ENCODE results near the gene EVA1A.

Gene EVA1A

DNA sequence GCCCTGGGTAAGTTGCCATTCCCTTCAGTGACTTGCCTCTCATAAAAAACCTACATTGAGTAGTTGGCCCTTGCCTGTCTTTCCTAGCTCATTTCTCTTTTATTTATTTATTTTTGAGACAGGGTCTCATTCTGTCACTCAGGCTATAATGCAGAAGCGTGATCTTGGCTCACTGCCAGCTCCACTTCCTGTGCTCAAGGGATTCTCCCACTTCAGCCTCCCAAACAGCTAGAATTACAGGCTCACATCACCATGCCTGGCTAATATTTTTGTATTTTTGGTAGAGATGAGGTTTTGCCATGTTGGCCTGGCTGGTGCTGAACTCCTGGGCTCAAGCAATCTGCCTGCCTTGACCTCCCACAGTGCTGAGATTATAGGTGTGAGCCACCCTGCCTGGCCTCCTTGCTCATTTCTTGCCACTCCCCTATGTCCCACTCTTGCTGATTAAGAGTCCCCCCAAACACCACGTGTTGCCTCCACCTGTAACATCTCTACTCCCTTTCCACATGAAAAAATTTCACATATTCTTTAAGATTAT, 12.6 kb downstream of the EVA1A start:
- Histone ChIP-seq H3K4me1 (ENCODE audit: low read depth, poor library complexity, severe bottlenecking) (no peaks in the 10 kb centered on the region), H3K79me2 (ENCODE audit: insufficient read depth, low read depth) (no peaks in the 10 kb centered on the region), H3K36me3 (ENCODE audit: insufficient read depth) (no peaks in the 10 kb centered on the region), H3K27ac (no peak overlapping the region), H3K4me3 (IDR thresholded peaks at IDR 0.05; ENCODE audit: insufficient read depth, low read depth, low read length) (no peak overlapping the region), H3K9ac (no peak overlapping the region), H2AFZ (ENCODE audit: low read depth) (no peak overlapping the region), H3K4me2 (no peak overlapping the region), H3K27me3 (ENCODE audit: insufficient read depth, low read depth) (no peaks in the 10 kb centered on the region), H4K20me1 (ENCODE audit: insufficient read depth) (no peaks in the 10 kb centered on the region)
- TF ChIP-seq, protein P1, sequence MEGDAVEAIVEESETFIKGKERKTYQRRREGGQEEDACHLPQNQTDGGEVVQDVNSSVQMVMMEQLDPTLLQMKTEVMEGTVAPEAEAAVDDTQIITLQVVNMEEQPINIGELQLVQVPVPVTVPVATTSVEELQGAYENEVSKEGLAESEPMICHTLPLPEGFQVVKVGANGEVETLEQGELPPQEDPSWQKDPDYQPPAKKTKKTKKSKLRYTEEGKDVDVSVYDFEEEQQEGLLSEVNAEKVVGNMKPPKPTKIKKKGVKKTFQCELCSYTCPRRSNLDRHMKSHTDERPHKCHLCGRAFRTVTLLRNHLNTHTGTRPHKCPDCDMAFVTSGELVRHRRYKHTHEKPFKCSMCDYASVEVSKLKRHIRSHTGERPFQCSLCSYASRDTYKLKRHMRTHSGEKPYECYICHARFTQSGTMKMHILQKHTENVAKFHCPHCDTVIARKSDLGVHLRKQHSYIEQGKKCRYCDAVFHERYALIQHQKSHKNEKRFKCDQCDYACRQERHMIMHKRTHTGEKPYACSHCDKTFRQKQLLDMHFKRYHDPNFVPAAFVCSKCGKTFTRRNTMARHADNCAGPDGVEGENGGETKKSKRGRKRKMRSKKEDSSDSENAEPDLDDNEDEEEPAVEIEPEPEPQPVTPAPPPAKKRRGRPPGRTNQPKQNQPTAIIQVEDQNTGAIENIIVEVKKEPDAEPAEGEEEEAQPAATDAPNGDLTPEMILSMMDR (conservative IDR thresholded peaks at IDR 0.05; ENCODE audit: low read depth, low read length): no peak

DNA sequence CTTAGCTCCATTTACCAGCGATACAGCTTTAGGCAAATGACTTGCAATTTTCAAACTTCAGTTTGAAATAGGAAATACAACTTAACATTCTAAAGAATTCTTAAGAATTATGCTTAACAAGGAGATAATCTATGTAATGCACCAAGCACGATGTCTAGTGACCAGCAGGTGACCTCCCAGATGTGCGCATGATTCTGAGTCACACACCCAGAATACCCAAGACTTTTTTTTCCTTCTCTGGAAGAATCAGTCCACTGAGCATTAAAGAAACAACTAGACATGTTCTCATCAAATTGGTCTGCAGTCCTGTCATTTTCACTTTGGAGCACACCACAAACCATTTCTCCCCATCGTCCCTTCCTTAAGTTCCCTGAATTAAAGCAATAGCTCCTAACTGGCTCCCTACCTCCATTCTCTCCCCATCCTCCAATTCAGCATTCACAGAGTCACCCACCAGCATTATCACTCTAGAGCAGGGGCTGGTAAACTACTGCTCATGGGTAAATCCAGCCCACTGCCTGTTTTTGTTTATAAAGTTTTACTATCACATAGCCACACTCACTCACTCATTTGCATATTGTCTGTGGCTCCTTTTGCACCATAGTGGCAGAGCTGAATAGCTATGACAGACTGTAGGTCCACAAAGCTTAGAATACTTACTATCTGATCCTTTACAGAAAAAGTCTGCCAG, 13.2 kb downstream of the EVA1A start:
- no peaks in the 10 kb centered on the region for H3K79me2 ChIP-seq (ENCODE audit: insufficient read depth, low read depth)
- no peak overlapping the region for H3K4me2 ChIP-seq
- no peaks in the 10 kb centered on the region for H3K36me3 ChIP-seq (ENCODE audit: insufficient read depth)

DNA sequence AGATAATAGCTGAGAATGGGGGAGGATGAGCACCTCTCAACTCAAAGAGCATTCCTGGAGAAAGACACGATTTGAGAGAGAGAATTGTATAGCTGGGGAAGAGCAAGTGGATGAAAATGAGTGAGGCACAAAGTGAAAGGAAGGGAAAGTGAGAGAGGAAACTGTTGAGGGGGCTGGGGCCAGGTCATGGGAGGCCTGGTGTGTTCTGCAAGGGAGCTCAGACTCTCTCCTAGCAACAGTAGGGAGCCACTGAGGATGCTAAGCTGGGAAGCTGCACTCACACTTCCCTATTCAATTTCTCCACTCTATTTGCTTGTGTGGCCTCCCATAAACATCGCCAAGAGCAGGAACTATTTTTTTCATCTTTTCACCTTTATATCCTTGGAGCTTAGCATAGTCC, 14.8 kb downstream of the EVA1A start:
- TF ChIP-seq, protein P1 (conservative IDR thresholded peaks at IDR 0.05; ENCODE audit: low read depth, low read length): no peak
- no peaks in the 10 kb centered on the region for H3K79me2 ChIP-seq (ENCODE audit: insufficient read depth, low read depth)

More for the DNA sequence above, 13.2 kb downstream of the EVA1A start:
- TF ChIP-seq, protein P1 (conservative IDR thresholded peaks at IDR 0.05; ENCODE audit: low read depth, low read length): no peak
- H4K20me1 ChIP-seq (ENCODE audit: insufficient read depth): no peaks in the 10 kb centered on the region
- H3K9ac ChIP-seq: no peak overlapping the region
- no peak overlapping the region for H3K27ac ChIP-seq
- no peaks in the 10 kb centered on the region for H3K4me1 ChIP-seq (ENCODE audit: low read depth, poor library complexity, severe bottlenecking)
- H3K27me3 ChIP-seq (ENCODE audit: insufficient read depth, low read depth): no peaks in the 10 kb centered on the region
- H3K4me3 ChIP-seq (IDR thresholded peaks at IDR 0.05; ENCODE audit: insufficient read depth, low read depth, low read length): no peak overlapping the region
- no peak overlapping the region for H2AFZ ChIP-seq (ENCODE audit: low read depth)

DNA sequence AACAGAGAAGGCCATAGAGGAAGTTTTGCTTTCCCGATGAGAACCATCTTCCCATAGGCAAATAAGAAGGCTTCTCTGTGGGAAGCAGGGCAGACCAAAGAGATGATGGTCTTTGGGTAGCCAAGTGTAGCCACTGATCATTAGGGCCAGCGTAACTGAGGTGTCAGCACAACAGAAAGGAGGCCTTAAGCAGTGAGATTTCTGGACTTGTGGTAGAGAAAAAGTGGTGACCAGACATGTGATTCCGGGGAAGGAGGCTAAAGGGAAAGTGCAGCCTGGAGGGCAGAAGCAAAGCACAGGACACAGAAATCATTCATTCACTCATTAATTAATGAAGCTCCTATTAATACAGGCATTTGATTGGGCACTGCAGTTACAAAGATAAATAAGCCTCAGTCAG, 15.4 kb downstream of the EVA1A start:
- H3K79me2 ChIP-seq (ENCODE audit: insufficient read depth, low read depth): no peaks in the 10 kb centered on the region

More for the DNA sequence above, 14.8 kb downstream of the EVA1A start:
- H3K4me2 ChIP-seq: no peak overlapping the region
- no peaks in the 10 kb centered on the region for H3K36me3 ChIP-seq (ENCODE audit: insufficient read depth)
- no peak overlapping the region for H3K27ac ChIP-seq
- no peak overlapping the region for H3K4me3 ChIP-seq (IDR thresholded peaks at IDR 0.05; ENCODE audit: insufficient read depth, low read depth, low read length)
- H3K27me3 ChIP-seq (ENCODE audit: insufficient read depth, low read depth): no peaks in the 10 kb centered on the region
- no peak overlapping the region for H2AFZ ChIP-seq (ENCODE audit: low read depth)
- no peaks in the 10 kb centered on the region for H4K20me1 ChIP-seq (ENCODE audit: insufficient read depth)
- peaks cover 5% of the 10 kb centered on the region for H3K4me1 ChIP-seq (ENCODE audit: low read depth, poor library complexity, severe bottlenecking)
- no peak overlapping the region for H3K9ac ChIP-seq

More for the DNA sequence above, 15.4 kb downstream of the EVA1A start:
- no peak overlapping the region for H2AFZ ChIP-seq (ENCODE audit: low read depth)
- H3K4me1 ChIP-seq (ENCODE audit: low read depth, poor library complexity, severe bottlenecking): peaks cover 6% of the 10 kb centered on the region
- no peaks in the 10 kb centered on the region for H3K36me3 ChIP-seq (ENCODE audit: insufficient read depth)
- no peak overlapping the region for H3K27ac ChIP-seq
- TF ChIP-seq, protein P1 (conservative IDR thresholded peaks at IDR 0.05; ENCODE audit: low read depth, low read length): no peak
- no peak overlapping the region for H3K4me2 ChIP-seq
- no peaks in the 10 kb centered on the region for H3K27me3 ChIP-seq (ENCODE audit: insufficient read depth, low read depth)
- no peak overlapping the region for H3K4me3 ChIP-seq (IDR thresholded peaks at IDR 0.05; ENCODE audit: insufficient read depth, low read depth, low read length)
- no peak overlapping the region for H3K9ac ChIP-seq
- no peaks in the 10 kb centered on the region for H4K20me1 ChIP-seq (ENCODE audit: insufficient read depth)

Measured in KMS-11 (cell line).